Measurements from ENCODE around the gene MBOAT7.

MBOAT7 gene

GRCh38 chr19:54138489-54139256 lies 50.7 kb downstream of the MBOAT7 start:
- DNase-seq (ENCODE audit: low read depth): no peak

DNA sequence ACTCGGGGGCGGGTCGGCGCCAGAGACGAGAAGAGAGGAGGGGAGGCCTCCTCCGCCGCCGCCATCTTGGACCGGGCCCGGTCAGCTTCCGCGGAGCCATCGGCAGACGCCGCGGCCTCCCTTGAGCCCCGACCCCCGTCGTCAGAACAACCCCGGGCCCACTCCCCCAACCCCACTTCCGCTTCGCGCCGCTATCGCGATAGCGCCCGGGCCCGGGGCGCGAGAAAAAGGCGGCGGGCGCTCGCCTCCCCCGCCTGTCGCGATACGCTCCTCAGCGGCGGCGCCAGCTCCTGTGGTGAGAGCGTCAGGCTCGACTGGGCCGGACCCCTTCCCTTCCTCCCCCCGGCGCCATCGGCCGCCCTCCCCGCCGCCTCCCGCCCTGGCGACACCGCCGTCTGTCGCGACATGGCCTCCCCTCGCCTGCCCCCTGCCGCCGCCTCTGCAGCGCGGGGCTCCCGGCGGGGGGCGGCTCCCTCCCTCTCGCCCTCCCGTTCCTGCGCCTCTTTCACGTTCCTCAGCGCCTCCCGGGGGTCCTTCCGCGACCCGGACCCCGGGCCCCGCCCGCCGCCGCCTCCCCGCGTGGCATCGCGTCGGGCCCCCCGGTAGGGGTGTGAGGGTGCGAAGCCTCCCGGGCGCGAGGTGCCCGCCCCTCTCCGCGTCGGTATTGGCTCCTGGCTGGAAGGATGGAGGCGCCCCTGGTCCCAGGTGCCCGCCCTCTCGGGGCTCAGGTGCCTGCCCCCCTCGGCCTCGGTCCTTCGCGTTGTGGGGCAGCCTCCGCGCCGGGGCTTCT lies 51.5 kb downstream of the MBOAT7 start, which contains the start of gene CNOT3:
TSS of gene CNOT3 (plus strand) at position 64 of the 790 bp plus-strand sequence. CDS start 5,217 bp downstream, outside the sequence.
- DNase-seq (ENCODE audit: low read depth): no peak

- peak; percentile 100 for DNase-seq (ENCODE audit: low read depth)
These were observed 52.3 kb downstream of the MBOAT7 start for GRCh38 chr19:54136864-54137698.

- DNase-seq (ENCODE audit: low read depth): no peak
These were observed 53.1 kb downstream of the MBOAT7 start for GRCh38 chr19:54136086-54136863.

- DNase-seq (ENCODE audit: low read depth): no peak
These were observed 55.3 kb downstream of the MBOAT7 start for GRCh38 chr19:54133957-54134590.

- DNase-seq (ENCODE audit: low read depth): no peak
These were observed 55.9 kb downstream of the MBOAT7 start for GRCh38 chr19:54133312-54133956.

GRCh38 chr19:54129617-54129996 lies 59.8 kb downstream of the MBOAT7 start:
- DNase-seq (ENCODE audit: low read depth): no peak

- DNase-seq (ENCODE audit: low read depth): no peak
These were observed 60.4 kb downstream of the MBOAT7 start for GRCh38 chr19:54128796-54129616.

GRCh38 chr19:54128441-54128725 lies 61.0 kb downstream of the MBOAT7 start:
- no peak for DNase-seq (ENCODE audit: low read depth)

DNA sequence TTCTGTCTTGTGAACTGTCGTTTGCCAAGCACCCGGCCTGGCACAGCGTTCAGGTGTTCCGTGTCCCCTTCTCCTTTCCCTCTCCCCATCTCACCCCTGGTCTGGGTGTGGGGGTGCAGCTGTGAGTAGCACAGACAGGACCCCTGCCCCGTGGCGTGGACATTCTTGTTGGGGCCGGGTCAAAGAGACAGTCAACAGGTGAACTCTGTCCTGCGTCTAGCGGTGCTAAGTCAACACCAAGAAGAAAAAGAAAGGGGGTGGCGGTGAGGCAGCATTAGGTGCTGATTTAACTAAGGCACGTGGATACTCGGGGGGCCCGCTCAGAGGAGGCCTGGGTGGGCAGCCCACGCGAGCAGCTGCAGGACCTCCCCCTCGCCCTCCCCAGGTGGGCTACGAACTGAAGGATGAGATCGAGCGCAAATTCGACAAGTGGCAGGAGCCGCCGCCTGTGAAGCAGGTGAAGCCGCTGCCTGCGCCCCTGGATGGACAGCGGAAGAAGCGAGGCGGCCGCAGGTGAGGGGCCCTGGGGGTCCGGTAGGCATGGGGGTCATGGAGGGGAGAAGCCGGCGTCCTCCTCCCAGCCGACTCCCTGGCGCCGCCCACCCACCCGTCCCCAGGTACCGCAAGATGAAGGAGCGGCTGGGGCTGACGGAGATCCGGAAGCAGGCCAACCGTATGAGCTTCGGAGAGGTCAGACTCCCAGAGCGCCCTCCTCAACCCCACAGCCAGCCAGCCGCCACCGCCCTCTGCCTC lies 61.5 kb downstream of the MBOAT7 start:
- DNase-seq (ENCODE audit: low read depth): no peak

DNA sequence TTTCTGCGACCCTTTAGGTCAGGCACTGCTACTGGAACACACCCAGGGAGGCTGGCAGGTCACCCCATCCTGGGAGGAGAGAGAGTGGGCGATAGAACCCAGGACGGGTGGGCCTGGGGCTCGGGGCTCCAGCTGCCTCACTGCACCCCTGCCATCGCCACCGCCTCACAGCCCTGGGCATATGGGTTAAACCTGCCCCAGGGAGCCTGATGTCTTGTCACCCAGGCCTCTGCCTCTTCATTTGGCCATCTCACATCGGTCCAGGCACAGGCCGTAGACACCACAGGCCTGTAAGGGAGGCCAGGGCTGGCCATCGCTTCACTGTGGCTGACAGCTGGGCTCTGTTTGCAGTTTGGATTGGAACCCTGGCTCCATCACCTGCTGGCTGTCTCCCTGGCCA lies 63.7 kb downstream of the MBOAT7 start:
- no peak for DNase-seq (ENCODE audit: low read depth)

- DNase-seq (ENCODE audit: low read depth): no peak
These were observed 65.0 kb downstream of the MBOAT7 start for GRCh38 chr19:54124393-54124792.

DNA sequence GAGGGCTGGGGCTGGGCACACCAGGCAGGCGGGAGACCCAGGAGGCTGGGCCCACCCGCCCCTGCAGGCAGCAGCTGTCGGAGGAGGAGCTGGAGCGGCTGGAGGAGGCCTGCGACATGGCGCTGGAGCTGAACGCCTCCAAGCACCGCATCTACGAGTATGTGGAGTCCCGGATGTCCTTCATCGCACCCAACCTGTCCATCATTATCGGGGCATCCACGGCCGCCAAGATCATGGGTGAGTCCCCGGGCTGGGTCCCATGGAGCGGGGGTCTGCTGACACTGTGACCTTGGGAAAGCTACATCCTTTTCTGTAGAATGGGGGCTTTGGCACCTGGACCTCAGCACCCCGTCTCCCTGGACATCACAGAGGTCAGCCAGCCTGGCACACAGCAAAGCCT lies 65.7 kb downstream of the MBOAT7 start:
- DNase-seq (ENCODE audit: low read depth): no peak

Measured in GM04503 (cell line).